ENCODE measurements around the gene LTBP1.
"Not testable (repeated sequence)": the region's sequence is repeated elsewhere in the genome, so short reads cannot be mapped to it uniquely, and the experiment has no call there.

LTBP1 gene

GRCh38 chr2:32946314-32947075 lies at the start of gene LTBP1:
Gene LTBP1 (plus strand): TSS chr2:32946953. CDS start chr2:32947325, 372 bp downstream.
- DNase-seq (ENCODE audit: low read depth, low spot score): no peak

DNA sequence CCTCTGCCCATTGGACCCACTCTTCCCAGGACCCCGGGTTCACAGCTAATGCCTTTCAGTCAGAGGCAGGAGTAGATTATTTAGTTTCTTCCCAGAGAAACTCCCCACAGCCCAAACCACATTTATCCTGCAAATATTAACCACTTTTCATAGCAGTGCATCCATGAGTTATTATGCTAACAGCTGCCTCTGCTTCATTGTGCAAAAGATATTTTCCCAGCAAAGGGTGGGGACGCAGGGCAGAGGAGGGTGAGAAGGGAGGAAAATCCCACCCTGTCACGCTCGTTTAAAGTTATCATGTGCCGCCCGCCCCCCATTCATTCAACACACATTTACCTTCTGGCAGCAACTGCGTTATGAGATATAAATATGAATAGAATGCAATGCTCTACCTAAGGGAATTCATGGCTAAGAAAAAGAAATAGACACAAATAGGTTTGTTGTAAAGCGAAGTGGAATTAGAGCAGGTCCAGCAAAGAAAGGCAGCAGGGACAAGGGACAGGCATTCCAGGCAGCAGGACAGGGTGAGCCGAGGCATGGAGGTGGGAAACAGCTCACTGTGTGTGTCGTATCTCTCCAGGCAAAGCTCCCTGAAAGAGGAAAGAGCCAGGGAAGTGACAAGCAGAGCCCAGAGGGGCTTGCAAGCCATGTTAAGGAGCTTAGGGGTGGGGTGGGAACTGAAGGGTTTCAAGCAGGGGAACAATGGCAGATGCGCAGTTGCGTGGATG lies 46.3 kb upstream of the LTBP1 start:
- no peak for DNase-seq (ENCODE audit: low read depth, low spot score)

- no peak for DNase-seq (ENCODE audit: low read depth, low spot score)
These were observed 45.4 kb upstream of the LTBP1 start for GRCh38 chr2:32901313-32901712.

GRCh38 chr2:32902174-32902573 lies 44.6 kb upstream of the LTBP1 start:
- DNase-seq (ENCODE audit: low read depth, low spot score): no peak

- no peak for DNase-seq (ENCODE audit: low read depth, low spot score)
These were observed 43.8 kb upstream of the LTBP1 start for GRCh38 chr2:32902986-32903385.

GRCh38 chr2:32904074-32904473 lies 42.7 kb upstream of the LTBP1 start:
- no peak for DNase-seq (ENCODE audit: low read depth, low spot score)

DNA sequence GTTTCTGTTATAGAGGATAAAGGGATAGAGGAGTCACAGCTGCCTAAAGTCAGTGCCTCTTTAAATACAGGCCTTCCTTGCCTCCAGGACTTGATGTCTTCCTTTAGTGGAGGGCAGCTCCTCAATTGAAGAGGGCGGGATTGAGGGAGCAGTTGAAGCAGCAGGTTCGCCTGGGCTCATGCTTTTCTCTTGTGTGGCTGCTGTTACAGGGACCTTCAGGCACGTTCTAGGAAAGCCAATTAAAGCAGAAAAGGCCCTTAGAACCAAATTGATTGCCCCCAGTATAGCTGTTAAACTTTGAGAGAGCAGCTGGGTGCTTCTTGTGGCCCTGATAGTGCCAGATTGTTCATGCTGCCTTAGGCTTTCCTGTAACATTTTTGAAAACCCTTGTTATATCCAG lies 42.0 kb upstream of the LTBP1 start:
- DNase-seq (ENCODE audit: low read depth, low spot score): no peak

DNA sequence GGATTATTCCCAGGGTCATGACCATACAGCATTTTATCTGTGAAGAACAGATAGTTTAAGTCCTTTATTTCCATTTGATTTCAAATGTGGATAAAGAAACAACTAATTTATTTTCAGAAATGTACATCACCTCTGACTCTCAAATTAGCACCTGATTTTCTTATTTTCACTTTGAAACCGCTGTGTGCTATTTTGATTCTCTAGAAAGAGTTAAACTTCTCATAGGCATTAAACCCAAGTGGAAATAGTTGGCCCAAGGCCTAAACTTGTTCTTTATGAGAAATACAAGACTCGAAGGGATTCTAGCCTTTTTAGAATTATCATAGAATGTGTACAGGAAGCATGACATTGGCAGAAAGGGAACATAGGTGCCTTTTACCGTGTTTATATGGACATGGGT lies 41.5 kb upstream of the LTBP1 start:
- no peak for DNase-seq (ENCODE audit: low read depth, low spot score)

DNA sequence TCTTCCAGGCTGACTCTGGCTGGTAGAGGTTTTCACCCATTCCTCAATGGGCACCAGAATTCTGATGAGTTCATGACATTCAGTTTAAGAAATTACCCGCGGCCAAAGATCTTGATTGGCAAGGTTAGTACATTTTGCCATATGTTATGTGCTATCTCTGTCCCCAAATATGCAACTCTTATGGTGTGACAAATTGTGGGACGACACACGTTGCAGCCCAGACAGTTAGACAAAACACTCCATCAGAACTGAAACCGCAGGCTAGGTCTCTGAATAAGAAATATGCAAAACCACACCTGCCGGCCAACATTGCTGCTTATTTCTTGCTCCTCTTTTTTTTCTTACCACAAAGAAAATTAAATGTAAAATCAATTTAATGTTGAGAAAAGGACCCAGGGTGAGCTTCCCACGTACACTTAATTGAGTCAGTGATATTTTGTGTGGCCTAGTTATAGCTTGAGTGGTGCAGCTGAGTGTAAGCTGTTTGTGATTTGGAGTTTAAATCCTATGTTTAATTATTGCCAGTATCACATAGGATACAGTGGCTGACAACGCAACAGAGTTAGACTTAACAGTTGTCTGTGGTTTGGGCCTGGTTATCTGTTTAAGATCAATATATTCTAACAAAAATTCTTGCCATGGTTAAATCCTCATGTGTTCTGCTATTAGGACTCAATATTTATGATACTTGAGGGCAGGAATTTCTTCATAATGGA lies 35.7 kb upstream of the LTBP1 start:
- no peak for DNase-seq (ENCODE audit: low read depth, low spot score)

- DNase-seq (ENCODE audit: low read depth, low spot score): no peak
These were observed 31.1 kb upstream of the LTBP1 start for GRCh38 chr2:32915694-32916093.

DNA sequence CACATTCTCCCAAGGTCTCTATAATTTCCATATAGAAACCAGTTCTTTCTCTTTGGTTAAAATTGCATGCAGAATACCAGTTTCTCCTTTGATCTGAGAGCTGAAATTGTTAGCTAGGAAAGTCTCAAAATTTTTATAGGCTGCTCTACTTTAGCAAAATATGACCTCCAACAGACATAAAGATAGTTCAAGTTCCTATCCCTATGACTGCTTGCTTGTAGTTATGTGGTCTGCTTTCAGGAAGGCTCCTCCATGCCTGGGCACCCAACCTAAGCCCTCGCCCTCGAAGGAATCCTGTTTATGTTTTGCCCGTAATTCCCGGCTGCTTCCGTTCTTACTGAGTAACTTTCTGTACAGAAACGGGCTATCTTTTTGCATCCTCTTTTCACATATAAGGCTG lies 28.0 kb upstream of the LTBP1 start:
- DNase-seq (ENCODE audit: low read depth, low spot score): no peak

DNA sequence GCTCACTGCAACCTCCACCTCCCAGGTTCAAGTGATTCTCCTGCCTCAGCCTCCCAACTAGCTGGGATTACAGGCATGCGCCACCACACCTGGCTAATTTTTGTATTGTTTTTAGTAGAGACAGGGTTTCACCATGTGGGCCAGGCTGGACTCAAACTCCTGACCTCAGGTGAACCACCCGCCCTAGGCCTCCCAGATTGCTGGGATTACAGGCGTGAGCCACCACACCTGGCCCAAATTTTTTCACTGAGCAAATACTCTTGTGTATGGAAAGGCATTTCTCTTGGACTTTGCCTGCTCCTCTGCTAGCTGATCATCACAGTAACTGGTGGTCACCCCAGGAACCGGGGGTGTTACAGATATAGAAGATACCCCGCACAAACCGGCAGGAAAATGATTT lies 26.9 kb upstream of the LTBP1 start:
- DNase-seq (ENCODE audit: low read depth, low spot score): not testable (repeated sequence)

GRCh38 chr2:32921486-32921885 lies 25.3 kb upstream of the LTBP1 start:
- not testable (repeated sequence) for DNase-seq (ENCODE audit: low read depth, low spot score)

GRCh38 chr2:32922501-32922900 lies 24.3 kb upstream of the LTBP1 start:
- DNase-seq (ENCODE audit: low read depth, low spot score): no peak

DNA sequence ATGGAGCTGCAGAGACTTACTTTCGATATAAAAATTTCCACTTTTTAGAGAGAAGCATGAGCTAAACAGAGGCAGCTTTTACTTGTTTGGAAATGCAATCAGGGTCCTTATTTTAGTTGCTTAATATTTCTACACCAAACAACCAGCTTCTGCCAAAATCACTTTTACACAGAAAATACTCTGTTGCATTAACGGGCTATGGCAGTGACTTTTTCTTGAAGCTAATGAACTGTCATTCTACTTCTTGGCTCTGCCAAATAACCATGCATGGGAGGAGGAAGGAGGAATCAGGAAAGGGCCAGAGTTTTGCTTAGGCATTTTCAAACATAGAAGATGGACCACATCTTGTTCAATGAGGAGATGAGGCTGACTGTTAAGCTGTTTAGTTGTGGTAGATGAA lies 23.6 kb upstream of the LTBP1 start:
- no peak for DNase-seq (ENCODE audit: low read depth, low spot score)

DNA sequence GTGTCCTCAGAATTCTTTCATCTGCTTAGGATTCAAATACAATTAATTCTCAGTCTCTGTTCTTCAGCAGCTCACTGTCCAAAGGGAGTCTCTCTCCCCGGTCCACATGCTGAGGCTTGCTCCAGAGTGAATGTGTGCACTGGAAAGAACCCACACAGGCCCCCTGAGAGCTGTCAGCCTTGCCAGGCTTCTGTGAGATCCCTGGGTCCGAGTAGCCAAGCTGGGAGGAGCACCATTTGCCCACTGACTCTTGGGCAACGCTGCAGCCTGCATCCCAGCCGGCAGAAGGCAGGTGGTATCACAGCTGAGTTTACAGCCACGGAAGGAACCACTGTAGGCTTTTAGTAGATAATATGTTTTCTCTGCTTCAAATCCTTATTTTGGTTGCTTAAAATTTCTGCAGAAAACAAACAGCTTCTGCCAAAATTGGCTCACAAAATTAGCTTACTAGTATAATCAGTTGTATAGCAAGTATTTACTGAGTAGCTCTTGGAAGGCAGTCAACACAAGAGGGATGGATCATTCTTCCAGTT lies 21.4 kb upstream of the LTBP1 start:
- DNase-seq (ENCODE audit: low read depth, low spot score): no peak

GRCh38 chr2:32925976-32926707 lies 20.6 kb upstream of the LTBP1 start:
- DNase-seq (ENCODE audit: low read depth, low spot score): no peak

- no peak for DNase-seq (ENCODE audit: low read depth, low spot score)
These were observed 20.1 kb upstream of the LTBP1 start for GRCh38 chr2:32926708-32927084.

DNA sequence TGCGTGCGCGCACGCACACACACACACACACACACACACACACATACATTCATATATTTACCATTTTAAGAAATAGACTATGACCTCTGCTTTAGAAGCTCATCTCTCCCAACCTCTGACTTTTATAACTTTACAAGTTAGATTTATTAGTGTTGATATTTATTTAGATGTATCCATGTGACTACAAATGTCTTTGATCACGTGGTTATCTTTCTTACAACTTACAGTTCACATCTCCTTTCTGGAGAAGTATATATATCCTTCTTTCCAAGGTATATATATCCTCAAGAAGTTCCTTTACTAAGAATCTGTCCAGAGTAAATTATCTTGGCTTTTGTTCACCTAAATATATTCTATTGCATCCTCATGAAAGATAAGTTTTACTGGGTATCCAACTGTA lies 16.3 kb upstream of the LTBP1 start:
- no peak for DNase-seq (ENCODE audit: low read depth, low spot score)

DNA sequence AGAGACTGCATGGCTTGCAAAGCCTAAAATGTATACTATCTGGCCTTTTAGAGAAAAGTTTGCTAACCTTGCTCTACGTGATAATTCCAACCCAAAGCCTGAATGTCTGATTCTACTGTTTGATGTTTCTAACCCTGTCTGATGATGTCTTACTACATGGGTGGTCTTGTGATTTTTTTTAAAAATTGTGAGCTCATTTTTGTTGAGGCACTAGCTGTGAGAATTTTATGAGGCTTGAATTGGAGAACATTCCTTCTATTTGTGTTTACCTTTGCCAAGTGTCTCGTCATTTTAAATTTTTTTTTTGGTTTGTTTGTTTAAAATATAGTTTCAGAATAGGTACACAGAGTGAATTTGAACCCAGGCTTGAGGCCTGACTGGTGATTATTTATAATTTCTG lies 15.2 kb upstream of the LTBP1 start:
- no peak for DNase-seq (ENCODE audit: low read depth, low spot score)

GRCh38 chr2:32931945-32932709 lies 14.6 kb upstream of the LTBP1 start:
- DNase-seq (ENCODE audit: low read depth, low spot score): no peak
